Ascending aorta (tissue), 2 donors: ENCODE results near the gene WAC. TPM values are rescaled to one million over a fixed set of nuclear protein-coding genes. Genes with fewer than 3 reads are reported as not detected.

Experiments used
- DNase-seq, 2 donors: peaks; one replicate each; pipeline ENCODE4 v3.0.0-alpha.2; 2019; ENCODE audit warnings: low spot score in 2 of 2
- H3K27ac ChIP-seq, 2 donors: fragments of 200-600 bp; sonication (generic); one replicate each; pipeline ENCODE4 v1.5.1; 2016 to 2017; ENCODE audit warnings: mild to moderate bottlenecking in 1 of 2
- H3K27me3 ChIP-seq: fragments of 200-600 bp; sonication (generic); one replicate; pipeline ENCODE4 v1.5.1; 2017
- H3K36me3 ChIP-seq, 2 donors: fragments of 200-600 bp; sonication (generic); one replicate each; pipeline ENCODE4 v1.5.1; 2016
- H3K4me1 ChIP-seq, 2 donors: fragments of 200-600 bp; sonication (generic); one replicate each; pipeline ENCODE4 v1.5.1; 2016 to 2017; ENCODE audit warnings: mild to moderate bottlenecking in 1 of 2
- H3K4me3 ChIP-seq, 2 donors: fragments of 200-600 bp; sonication (generic); one replicate each; pipeline ENCODE4 v1.5.1; 2016 to 2017; ENCODE audit warnings: mild to moderate bottlenecking in 1 of 2
- H3K9me3 ChIP-seq, 2 donors: fragments of 200-600 bp; sonication (generic); one replicate each; pipeline ENCODE4 v1.5.1; 2016
- CTCF ChIP-seq, 3 experiments: fragments of 200-600 bp in 2 of 3; fragments of 450-650 bp in 1 of 3; sonication (generic) in 2 of 3; IDR thresholded peaks; one replicate each; pipeline ENCODE4 v1.5.1; 2016 to 2019; ENCODE audit warnings: antibody characterized with exemption in 3 of 3, mild to moderate bottlenecking in 1 of 3, moderate library complexity in 1 of 3
- intact Hi-C: fragments of 100-400 bp; cut with DNase I; formaldehyde crosslinking; loops from one replicate; pipeline ENCODE4 v1.15.1; 2023
- total RNA-seq: library from RNA; depleted of rRNA; stranded (reverse); fragments of >200 nt; gene quantifications from one replicate; pipeline ENCODE4 v1.1.0, GENCODE V29; 2016

The WAC gene
- total RNA-seq, 1 donor from 2014 or later: 30.5 TPM

GRCh38 chr10:28616514-28616913, 83.6 kb downstream of the WAC start:
- no peak overlapping the region for H3K27ac ChIP-seq
- intact Hi-C loops: no loop called here
- peaks cover 65 to 76% of the 10 kb centered on the region in 2 donors for H3K36me3 ChIP-seq
- no peaks in the 10 kb centered on the region for H3K27me3 ChIP-seq
- DNase-seq: no peak
- no peaks in the 10 kb centered on the region for H3K4me1 ChIP-seq
- TF ChIP-seq CTCF (IDR thresholded peaks at IDR 0.05): no peak
- no peaks in the 10 kb centered on the region for H3K9me3 ChIP-seq
- H3K4me3 ChIP-seq: no peak overlapping the region

- H3K36me3 ChIP-seq: peaks cover 40 to 50% of the 10 kb centered on the region in 2 donors
- TF ChIP-seq CTCF (IDR thresholded peaks at IDR 0.05): no peak
- intact Hi-C loops: no loop called here
- no peaks in the 10 kb centered on the region for H3K27me3 ChIP-seq
- no peak overlapping the region for H3K27ac ChIP-seq
- no peaks in the 10 kb centered on the region for H3K4me1 ChIP-seq
- DNase-seq: no peak
- no peak overlapping the region for H3K4me3 ChIP-seq
- H3K9me3 ChIP-seq: no peaks in the 10 kb centered on the region
Measured at GRCh38 chr10:28619455-28619854, 86.5 kb downstream of the WAC start.

- intact Hi-C loops: no loop called here
- peaks cover 32 to 42% of the 10 kb centered on the region in 2 donors for H3K36me3 ChIP-seq
Measured at GRCh38 chr10:28620251-28620650, 87.3 kb downstream of the WAC start.

GRCh38 chr10:28623483-28623882, 90.6 kb downstream of the WAC start:
- no peak for DNase-seq
- Histone ChIP-seq H3K9me3 (no peaks in the 10 kb centered on the region), H3K27ac (no peak overlapping the region), H3K4me3 (no peak overlapping the region), H3K27me3 (no peaks in the 10 kb centered on the region), H3K4me1 (peaks cover 0 to 6% of the 10 kb centered on the region in 2 donors), H3K36me3 (peaks cover 5 to 14% of the 10 kb centered on the region in 2 donors)
- intact Hi-C loops: no loop called here
- no peak for TF ChIP-seq CTCF (IDR thresholded peaks at IDR 0.05)

More at GRCh38 chr10:28620251-28620650, 87.3 kb downstream of the WAC start:
- DNase-seq: no peak
- H3K27me3 ChIP-seq: no peaks in the 10 kb centered on the region
- no peak for TF ChIP-seq CTCF (IDR thresholded peaks at IDR 0.05)
- no peaks in the 10 kb centered on the region for H3K9me3 ChIP-seq
- no peak overlapping the region for H3K27ac ChIP-seq
- H3K4me1 ChIP-seq: no peaks in the 10 kb centered on the region
- H3K4me3 ChIP-seq: no peak overlapping the region

- H3K4me3 ChIP-seq: no peak overlapping the region
- H3K27me3 ChIP-seq: no peaks in the 10 kb centered on the region
- H3K36me3 ChIP-seq: peaks cover 0 to 12% of the 10 kb centered on the region in 2 donors
- DNase-seq: no peak
- intact Hi-C loops: no loop called here
- H3K4me1 ChIP-seq: peaks cover 0 to 8% of the 10 kb centered on the region in 2 donors
- H3K27ac ChIP-seq: no peak overlapping the region
- no peak for TF ChIP-seq CTCF (IDR thresholded peaks at IDR 0.05)
- H3K9me3 ChIP-seq: no peaks in the 10 kb centered on the region
Measured at GRCh38 chr10:28624351-28624750, 91.4 kb downstream of the WAC start.

- no peak for DNase-seq
- H3K27ac ChIP-seq: no peak overlapping the region
- TF ChIP-seq CTCF (IDR thresholded peaks at IDR 0.05): no peak
- peaks cover 0 to 8% of the 10 kb centered on the region in 2 donors for H3K4me1 ChIP-seq
- intact Hi-C loops: no loop called here
- H3K27me3 ChIP-seq: no peaks in the 10 kb centered on the region
- H3K4me3 ChIP-seq: no peak overlapping the region
- no peaks in the 10 kb centered on the region for H3K36me3 ChIP-seq
- no peaks in the 10 kb centered on the region for H3K9me3 ChIP-seq
Measured at GRCh38 chr10:28627102-28627501, 94.2 kb downstream of the WAC start.
